LoVo (cell line): ENCODE results near the gene S100A12.

Experiments
- DNase-seq: peaks from one replicate; pipeline ENCODE4 v3.0.0-alpha.2; 2016; ENCODE audit warnings: low spot score

S100A12 gene

GRCh38 chr1:153367090-153367489, 8.3 kb downstream of the S100A12 start:
- no peak for DNase-seq

GRCh38 chr1:153366261-153366660, 9.2 kb downstream of the S100A12 start:
- DNase-seq: no peak

GRCh38 chr1:153365696-153366095, 9.7 kb downstream of the S100A12 start:
- no peak for DNase-seq

- no peak for DNase-seq
Measured at GRCh38 chr1:153364766-153365666, 10.4 kb downstream of the S100A12 start.

GRCh38 chr1:153364156-153364555, 11.3 kb downstream of the S100A12 start:
- DNase-seq: no peak

- no peak for DNase-seq
Measured at GRCh38 chr1:153363641-153364040, 11.8 kb downstream of the S100A12 start.

GRCh38 chr1:153362187-153362775, 13.1 kb downstream of the S100A12 start:
- DNase-seq: no peak

GRCh38 chr1:153361480-153362109, 13.8 kb downstream of the S100A12 start:
- no peak for DNase-seq

- DNase-seq: no peak
Measured at GRCh38 chr1:153360592-153361479, 14.6 kb downstream of the S100A12 start.

GRCh38 chr1:153360190-153360589, 15.2 kb downstream of the S100A12 start:
- DNase-seq: no peak

GRCh38 chr1:153359241-153359640, 16.2 kb downstream of the S100A12 start:
- DNase-seq: no peak

- no peak for DNase-seq
Measured at GRCh38 chr1:153358691-153358975, 16.8 kb downstream of the S100A12 start.

- DNase-seq: no peak
Measured at GRCh38 chr1:153357853-153358690, 17.3 kb downstream of the S100A12 start, which contains the start of gene S100A9. Gene S100A9 (plus strand): TSS chr1:153357854. CDS start chr1:153358284, 430 bp downstream.

GRCh38 chr1:153357076-153357852, 18.2 kb downstream of the S100A12 start:
- no peak for DNase-seq

- DNase-seq: no peak
Measured at GRCh38 chr1:153356392-153357075, 18.9 kb downstream of the S100A12 start.

- peak; percentile 43 for DNase-seq
Measured at GRCh38 chr1:153355445-153356071, 19.9 kb downstream of the S100A12 start.

- DNase-seq: no peak
Measured at GRCh38 chr1:153354515-153355193, 20.8 kb downstream of the S100A12 start.

GRCh38 chr1:153353226-153353947, 22.0 kb downstream of the S100A12 start:
- DNase-seq: no peak
